BE2C (cell line): Measurements from ENCODE around the gene IQSEC2.

Experiments
- DNase-seq: peaks from one replicate; pipeline ENCODE4 v3.0.0-alpha.2; 2020
- H3K27me3 ChIP-seq: fragments of 250-450 bp; sonication (Bioruptor Pico); 2 replicates; pipeline ENCODE4 v1.5.1; 2020; ENCODE audit warnings: mild to moderate bottlenecking
- H3K36me3 ChIP-seq: fragments of 250-450 bp; sonication (Bioruptor Pico); 2 replicates; pipeline ENCODE4 v1.5.1; 2020; ENCODE audit warnings: mild to moderate bottlenecking
- H3K4me1 ChIP-seq: fragments of 250-450 bp; sonication (Bioruptor Pico); 2 replicates; pipeline ENCODE4 v1.5.1; 2020
- H3K4me3 ChIP-seq: 2 replicates; pipeline ENCODE4 v1.5.1; 2011; ENCODE audit warnings: low read depth, low read length
- H3K9me3 ChIP-seq: fragments of 250-450 bp; sonication (Bioruptor Pico); 2 replicates; pipeline ENCODE4 v1.5.1; 2020
- TF ChIP-seq, protein P1 (sequence below): IDR thresholded peaks from 2 replicates; pipeline ENCODE4 v1.5.1; 2012; ENCODE audit warnings: mild to moderate bottlenecking, low read depth, low read length

Gene IQSEC2

DNA sequence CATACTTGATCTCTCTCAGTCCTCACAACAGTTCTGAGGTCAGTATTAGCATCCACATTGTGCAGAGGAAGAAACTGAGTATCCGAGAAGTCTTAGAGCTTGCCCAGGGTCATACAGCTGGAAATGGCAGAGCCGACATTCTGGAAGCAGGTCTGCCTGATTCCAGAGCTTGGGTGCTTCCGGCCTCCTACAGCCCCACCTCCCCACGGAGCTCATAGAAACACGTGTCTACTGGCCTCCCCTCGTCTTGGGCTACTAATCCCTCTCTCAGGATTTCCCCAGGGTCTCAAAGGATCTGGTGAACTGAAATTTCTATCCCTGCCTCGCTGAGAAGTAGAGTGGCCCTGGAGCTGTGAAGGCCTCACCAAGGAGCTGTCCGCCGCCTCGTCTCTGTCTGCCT is 44.3 kb downstream of the IQSEC2 start:
- TF ChIP-seq, protein P1, sequence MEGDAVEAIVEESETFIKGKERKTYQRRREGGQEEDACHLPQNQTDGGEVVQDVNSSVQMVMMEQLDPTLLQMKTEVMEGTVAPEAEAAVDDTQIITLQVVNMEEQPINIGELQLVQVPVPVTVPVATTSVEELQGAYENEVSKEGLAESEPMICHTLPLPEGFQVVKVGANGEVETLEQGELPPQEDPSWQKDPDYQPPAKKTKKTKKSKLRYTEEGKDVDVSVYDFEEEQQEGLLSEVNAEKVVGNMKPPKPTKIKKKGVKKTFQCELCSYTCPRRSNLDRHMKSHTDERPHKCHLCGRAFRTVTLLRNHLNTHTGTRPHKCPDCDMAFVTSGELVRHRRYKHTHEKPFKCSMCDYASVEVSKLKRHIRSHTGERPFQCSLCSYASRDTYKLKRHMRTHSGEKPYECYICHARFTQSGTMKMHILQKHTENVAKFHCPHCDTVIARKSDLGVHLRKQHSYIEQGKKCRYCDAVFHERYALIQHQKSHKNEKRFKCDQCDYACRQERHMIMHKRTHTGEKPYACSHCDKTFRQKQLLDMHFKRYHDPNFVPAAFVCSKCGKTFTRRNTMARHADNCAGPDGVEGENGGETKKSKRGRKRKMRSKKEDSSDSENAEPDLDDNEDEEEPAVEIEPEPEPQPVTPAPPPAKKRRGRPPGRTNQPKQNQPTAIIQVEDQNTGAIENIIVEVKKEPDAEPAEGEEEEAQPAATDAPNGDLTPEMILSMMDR = no peak
- H3K4me3 ChIP-seq = no peak overlapping the region
- no peak for DNase-seq
- no peaks in the 10 kb centered on the region for H3K27me3 ChIP-seq
- H3K9me3 ChIP-seq = no peaks in the 10 kb centered on the region
- H3K36me3 ChIP-seq = no peaks in the 10 kb centered on the region
- H3K4me1 ChIP-seq = no peaks in the 10 kb centered on the region

DNA sequence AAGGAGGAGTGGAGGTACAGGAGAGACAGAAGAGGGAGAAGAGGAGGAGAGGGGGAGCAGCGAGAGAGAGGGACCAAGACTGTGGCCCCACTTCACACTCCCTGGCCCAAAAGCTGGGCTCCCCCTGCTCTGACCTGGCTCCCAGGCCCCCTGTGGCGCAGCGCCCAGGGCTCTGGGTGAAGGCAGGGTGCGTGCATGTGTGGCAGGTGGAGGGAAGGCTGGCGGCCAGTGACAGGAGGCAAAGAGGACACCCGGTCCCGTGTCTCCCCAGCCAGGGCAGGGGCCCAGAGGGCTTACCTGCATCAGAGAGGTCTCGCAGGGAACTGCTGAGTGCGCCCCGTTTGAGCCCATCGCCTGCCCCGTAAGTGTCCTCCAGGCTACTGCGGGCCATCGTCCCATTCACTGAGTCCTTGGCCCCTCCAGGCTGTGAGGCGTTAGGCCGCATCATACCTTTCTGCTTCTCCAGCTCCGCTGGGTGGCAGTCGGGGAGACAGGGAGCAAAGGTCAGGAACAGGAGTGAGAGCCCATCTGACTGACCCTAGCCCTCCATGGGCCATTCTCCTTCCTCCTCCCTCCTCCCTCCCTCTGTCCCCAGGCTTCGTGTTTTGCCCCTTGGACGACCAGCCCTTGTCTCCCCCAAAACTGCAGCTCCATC is 45.2 kb downstream of the IQSEC2 start:
- Histone ChIP-seq H3K9me3 (no peaks in the 10 kb centered on the region), H3K4me3 (no peak overlapping the region), H3K4me1 (no peaks in the 10 kb centered on the region), H3K27me3 (no peaks in the 10 kb centered on the region), H3K36me3 (no peaks in the 10 kb centered on the region)
- no peak for DNase-seq
- TF ChIP-seq, protein P1 = no peak

DNA sequence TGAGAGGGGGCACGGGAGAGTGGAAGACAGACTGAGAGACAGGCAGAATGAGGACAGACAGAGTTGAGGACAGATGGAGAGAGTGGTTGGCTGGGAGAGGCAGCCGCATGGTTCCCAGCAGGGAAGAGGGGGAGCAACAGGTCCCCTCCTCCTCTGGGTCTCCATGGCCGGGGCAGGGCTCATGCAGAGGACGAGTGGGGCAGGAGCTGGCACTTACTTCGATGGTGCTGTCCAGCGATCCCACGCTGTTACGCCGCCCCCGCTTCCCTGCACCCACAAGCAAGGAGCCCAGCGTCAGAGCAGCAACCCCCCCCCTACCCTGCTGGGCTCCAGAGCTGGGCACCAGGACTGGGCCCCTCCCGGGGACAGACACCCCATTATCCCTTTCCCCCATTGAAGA is 45.8 kb downstream of the IQSEC2 start:
- Histone ChIP-seq H3K36me3 (no peaks in the 10 kb centered on the region), H3K4me1 (no peaks in the 10 kb centered on the region), H3K4me3 (no peak overlapping the region), H3K27me3 (no peaks in the 10 kb centered on the region), H3K9me3 (no peaks in the 10 kb centered on the region)
- no peak for DNase-seq
- TF ChIP-seq, protein P1 = no peak

DNA sequence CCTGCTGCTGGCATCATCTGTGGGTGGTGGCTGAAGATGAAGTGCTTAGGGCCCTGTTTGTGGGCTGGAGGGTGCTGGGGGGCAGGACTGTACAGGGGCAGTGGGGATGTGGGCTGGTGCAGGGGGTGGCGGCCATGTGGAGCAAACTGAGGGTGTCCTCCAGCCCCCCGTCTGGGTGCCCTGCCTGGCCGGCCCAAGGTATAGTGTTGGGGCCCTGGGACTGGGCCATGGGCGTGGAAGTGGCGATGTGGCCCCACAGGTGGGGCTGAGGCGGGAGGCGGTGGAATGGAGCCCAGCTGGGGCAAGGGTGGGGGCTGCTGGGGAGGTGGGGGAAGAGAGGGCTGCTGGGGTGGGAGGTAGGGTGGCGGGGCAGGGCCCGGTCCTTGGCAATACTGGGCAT is 46.9 kb downstream of the IQSEC2 start:
- DNase-seq = no peak
- H3K27me3 ChIP-seq = no peaks in the 10 kb centered on the region
- H3K4me3 ChIP-seq = no peak overlapping the region
- H3K9me3 ChIP-seq = no peaks in the 10 kb centered on the region
- TF ChIP-seq, protein P1 = no peak
- H3K36me3 ChIP-seq = no peaks in the 10 kb centered on the region
- H3K4me1 ChIP-seq = no peaks in the 10 kb centered on the region

- no peaks in the 10 kb centered on the region for H3K4me1 ChIP-seq
- no peaks in the 10 kb centered on the region for H3K9me3 ChIP-seq
- H3K36me3 ChIP-seq = no peaks in the 10 kb centered on the region
- no peak for DNase-seq
- TF ChIP-seq, protein P1 = no peak
- no peak overlapping the region for H3K4me3 ChIP-seq
- H3K27me3 ChIP-seq = no peaks in the 10 kb centered on the region
These were observed 47.8 kb downstream of the IQSEC2 start for GRCh38 chrX:53233536-53233935.

GRCh38 chrX:53230116-53230515 is 51.3 kb downstream of the IQSEC2 start:
- DNase-seq = no peak
- Histone ChIP-seq H3K27me3 (no peaks in the 10 kb centered on the region), H3K4me1 (no peaks in the 10 kb centered on the region), H3K36me3 (no peaks in the 10 kb centered on the region), H3K9me3 (no peaks in the 10 kb centered on the region), H3K4me3 (no peak overlapping the region)
- TF ChIP-seq, protein P1 = no peak
